Fibroblast of villous mesenchyme (primary cell): ENCODE results near the gene DUSP28. TPM values are rescaled to one million over a fixed set of nuclear protein-coding genes. Genes with fewer than 3 reads are reported as not detected.
"Not testable (repeated sequence)": the region's sequence is repeated elsewhere in the genome, so short reads cannot be mapped to it uniquely, and the experiment has no call there.

Experiments used
- DNase-seq: peaks from one replicate; pipeline ENCODE4 v3.0.0-alpha.2; 2010; ENCODE audit warnings: low read depth
- H3K4me3 ChIP-seq: 2 replicates; pipeline ENCODE4 v1.5.1; 2011; ENCODE audit warnings: low read depth, mild to moderate bottlenecking, low read length
- CTCF ChIP-seq: IDR thresholded peaks from 2 replicates; pipeline ENCODE4 v1.5.1; 2012; ENCODE audit warnings: low read depth, mild to moderate bottlenecking, low read length; ENCODE audit not compliant: insufficient read depth
- total RNA-seq: library from RNA; depleted of rRNA; stranded (reverse); fragments of >200 nt; gene quantifications from 2 replicates; pipeline ENCODE4 v1.2.3, GENCODE V29; 2012

Gene DUSP28
- total RNA-seq, 1 donor, result 3.5 TPM

DNA sequence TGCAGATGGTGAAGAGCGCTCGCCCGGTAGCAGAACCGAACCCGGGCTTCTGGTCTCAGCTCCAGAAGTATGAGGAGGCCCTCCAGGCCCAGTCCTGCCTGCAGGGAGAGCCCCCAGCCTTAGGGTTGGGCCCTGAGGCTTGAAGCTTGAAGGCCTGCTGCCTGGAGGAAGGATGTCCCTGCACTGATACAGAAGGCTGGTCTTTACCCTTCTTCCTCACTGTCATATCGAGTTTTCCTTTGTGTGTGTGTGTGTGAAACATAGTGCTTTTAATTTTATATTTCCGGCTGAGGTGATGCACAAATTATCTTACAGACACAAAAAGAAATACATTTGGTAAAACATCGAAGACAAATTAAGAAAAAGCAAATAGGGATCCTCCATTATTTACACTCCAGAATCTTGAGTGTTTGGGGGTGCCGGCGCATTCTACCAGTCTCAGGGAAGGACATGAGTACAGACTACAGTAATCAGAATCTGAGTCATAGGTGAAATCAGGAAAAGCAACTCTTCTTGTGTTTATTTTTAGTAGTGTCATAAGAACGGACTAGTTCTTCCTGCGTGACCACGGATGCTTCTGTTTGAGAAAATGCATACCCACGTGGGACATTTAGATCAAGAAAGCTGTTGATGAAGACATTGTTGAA is 1.3 kb downstream of the DUSP28 start:
- H3K4me3 ChIP-seq, result peak overlapping the region; percentile 76
- no peak for TF ChIP-seq CTCF
- peak; percentile 87 for DNase-seq

DNA sequence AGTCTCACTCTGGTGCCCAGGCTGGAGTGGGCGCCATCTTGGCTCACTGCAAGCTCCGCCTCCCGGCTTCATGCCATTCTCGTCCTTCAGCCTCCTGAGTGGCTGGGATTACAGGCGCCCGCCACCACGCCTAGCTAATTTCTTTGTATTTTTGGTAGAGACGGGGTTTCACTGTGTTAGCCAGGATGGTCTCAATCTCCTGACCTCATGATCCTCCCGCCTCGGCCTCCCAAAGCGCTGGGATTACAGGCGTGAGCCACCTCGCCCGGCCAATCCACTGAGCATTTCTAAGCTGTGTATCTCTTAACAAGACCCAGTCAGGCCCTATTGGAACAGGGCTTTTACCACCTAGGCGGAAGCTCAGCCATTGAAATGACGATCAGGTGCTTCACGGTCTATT is 3.1 kb downstream of the DUSP28 start:
- not testable (repeated sequence) for DNase-seq, H3K4me3 ChIP-seq

- TF ChIP-seq CTCF, result no peak
- DNase-seq, result no peak
- H3K4me3 ChIP-seq, result no peak overlapping the region
Measured at GRCh38 chr2:240563951-240564560, 3.9 kb downstream of the DUSP28 start.

DNA sequence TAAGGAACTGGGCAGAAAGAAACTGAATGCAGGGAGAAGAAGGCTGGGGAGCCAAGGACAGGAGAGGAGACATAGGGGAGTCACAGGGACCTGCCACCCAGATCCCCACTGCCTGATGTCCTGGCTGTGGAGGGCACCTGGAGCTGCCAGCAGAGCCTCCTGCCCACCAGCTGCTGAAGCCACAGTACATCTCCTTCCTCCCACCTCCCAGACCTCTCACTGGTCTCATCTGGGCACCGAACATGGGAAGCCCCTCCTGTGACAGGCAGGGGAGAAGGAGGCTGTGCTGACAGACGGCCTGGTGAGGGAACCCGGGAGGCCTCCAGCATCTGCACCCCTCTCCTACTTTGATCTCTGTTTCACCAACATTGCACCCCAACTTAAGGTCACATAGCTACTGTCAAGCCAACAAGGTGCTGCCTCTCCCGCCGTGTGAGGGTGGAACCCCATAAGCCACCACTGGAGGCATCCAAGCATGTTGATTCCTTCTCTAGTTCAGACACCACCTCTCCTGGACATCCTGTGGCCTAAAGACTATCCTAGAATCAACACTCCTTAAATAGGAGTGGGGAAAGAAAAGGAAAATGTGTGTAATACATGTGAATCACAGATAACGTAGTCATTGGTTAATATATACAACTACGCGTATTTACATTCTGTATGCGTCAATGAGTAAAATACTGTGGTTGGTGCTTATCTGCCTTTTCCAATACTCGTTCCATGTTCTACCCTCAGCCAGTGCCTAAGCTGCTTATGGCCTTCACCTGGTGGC is 4.6 kb downstream of the DUSP28 start:
- DNase-seq, result peak; percentile 91
- no peak overlapping the region for H3K4me3 ChIP-seq
- TF ChIP-seq CTCF, result peak; percentile 39

DNA sequence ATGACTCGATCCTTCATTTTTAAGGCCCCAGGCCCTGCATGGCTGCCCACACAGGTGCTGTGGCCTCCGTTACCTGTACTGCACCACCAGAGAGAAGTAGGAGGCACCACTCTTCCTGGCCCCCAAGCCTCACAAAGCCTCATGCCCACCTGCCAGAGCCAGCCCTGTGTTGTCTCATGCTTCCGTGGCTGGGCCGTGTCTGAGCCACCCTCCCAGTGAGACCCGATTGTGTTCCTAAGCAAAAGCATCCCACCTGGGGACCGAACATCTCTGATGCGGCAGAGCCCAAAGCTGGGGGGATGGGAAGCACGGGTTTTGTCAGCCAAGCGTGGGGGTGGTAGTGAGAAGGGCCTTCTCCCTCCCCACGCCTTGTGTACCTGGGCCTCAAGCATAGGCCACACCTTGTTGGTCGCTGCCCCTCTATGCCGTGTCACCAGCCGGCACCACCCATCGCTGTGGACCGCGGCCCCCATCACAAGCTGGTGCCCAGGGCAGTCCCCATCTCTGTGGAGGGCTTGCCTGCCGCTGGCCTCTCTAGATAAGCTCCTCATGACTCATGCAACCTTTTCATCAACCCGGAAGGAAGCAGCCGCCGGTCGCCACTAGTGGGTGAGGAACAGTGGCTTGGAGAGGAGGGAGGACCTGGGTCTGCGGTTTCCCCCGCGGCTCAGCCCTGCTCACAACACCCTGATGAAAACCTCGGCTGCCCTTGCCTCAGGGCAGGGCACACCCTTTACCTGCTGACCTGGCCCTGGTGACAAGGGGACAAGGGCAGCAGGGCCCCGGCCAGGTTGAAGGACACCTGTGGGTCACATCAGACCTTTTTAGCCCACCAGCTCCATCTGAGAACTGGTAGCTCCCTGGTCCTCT is 5.4 kb downstream of the DUSP28 start:
- peak overlapping the region; percentile 28 for H3K4me3 ChIP-seq
- TF ChIP-seq CTCF, result no peak
- DNase-seq, result peak; percentile 95

DNA sequence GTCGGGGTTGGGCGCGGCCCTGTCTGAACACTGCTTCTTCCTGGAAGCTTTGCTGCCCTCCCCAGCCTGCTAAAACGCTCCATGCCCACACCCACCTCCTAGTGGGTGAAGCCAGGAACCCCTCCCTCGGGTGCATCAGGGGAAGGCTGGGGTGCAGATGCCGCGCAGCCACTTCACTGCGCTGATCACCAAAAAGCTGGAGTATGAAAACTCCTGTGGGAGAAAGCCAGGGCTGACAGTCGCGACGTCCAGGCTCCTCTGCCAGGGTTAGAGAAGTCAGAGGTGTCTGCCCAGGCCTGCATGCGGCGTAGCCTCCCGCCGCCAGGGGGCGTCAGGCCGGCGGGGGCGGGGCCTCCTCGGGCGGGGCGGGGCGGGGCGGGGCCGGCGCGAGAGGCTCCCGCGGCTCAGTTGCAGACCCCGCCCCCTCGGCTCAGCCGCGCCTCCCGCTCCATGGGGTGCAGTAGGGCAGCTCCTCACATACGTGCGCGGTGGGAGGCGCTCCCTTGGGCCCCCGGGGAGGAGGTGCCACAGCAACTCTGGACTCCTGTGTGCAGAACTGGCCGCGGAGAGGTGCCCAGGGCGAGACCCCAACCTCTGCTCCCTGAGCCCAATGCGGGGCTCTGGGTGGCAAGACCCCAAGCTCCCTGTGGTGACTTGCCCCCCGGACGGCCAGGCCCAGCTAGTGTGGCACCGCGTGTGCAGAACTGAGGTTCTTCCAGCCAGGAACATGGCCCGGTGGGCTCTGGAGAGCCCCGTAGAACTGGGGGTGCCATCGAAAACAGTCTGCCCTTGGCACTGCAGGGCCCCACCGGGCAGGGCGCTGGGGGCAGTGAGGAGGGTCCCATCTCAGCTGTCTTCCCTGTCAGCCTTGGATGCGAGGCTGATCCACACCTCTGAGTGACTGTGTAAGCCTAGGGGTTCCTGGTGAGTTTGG is 6.3 kb downstream of the DUSP28 start:
- peak; percentile 66 for TF ChIP-seq CTCF
- DNase-seq, result peak; percentile 91

More for the DNA sequence above, 6.3 kb downstream of the DUSP28 start:
- peak overlapping the region; percentile 70 for H3K4me3 ChIP-seq
